Esophagus muscularis mucosa (tissue), 4 donors: ENCODE data around the gene PIMREG. TPM values are rescaled to one million over a fixed set of nuclear protein-coding genes. Genes with fewer than 3 reads are reported as not detected.

Source experiments
- DNase-seq: peaks from one replicate; pipeline ENCODE4 v3.0.0-alpha.2; 2017; ENCODE audit errors: extremely low spot score
- H3K27ac ChIP-seq, 4 donors: fragments of 200-600 bp; sonication (generic); replicated peaks in 1 of 4; 1 replicate in 3 of 4; 2 replicates in 1 of 4; pipeline ENCODE4 v1.5.1; 2016 to 2019; ENCODE audit warnings: mild to moderate bottlenecking in 1 of 4
- H3K27me3 ChIP-seq, 4 donors: fragments of 200-600 bp; sonication (generic); one replicate each; pipeline versions ENCODE4 v1.5.1 to v1.6.0; 2016 to 2019
- H3K36me3 ChIP-seq, 4 donors: fragments of 200-600 bp; sonication (generic); one replicate each; pipeline ENCODE4 v1.5.1; 2016 to 2019
- H3K4me1 ChIP-seq, 4 donors: fragments of 200-600 bp; sonication (generic); one replicate each; pipeline ENCODE4 v1.5.1; 2016 to 2019
- H3K4me3 ChIP-seq, 4 donors: fragments of 200-600 bp; sonication (generic); 1 replicate in 2 of 4; 2 replicates in 2 of 4; pipeline ENCODE4 v1.5.1; 2016 to 2019; ENCODE audit warnings: mild to moderate bottlenecking in 4 of 4, moderate library complexity in 1 of 4
- H3K9me3 ChIP-seq, 4 donors: fragments of 200-600 bp; sonication (generic); 1 replicate in 3 of 4; 2 replicates in 1 of 4; pipeline ENCODE4 v1.5.1; 2016 to 2019
- CTCF ChIP-seq, 3 experiments: fragments of 200-600 bp in 2 of 3; fragments of 450-650 bp in 1 of 3; sonication (generic) in 2 of 3; IDR thresholded peaks; one replicate each; pipeline ENCODE4 v1.5.1; 2017 to 2019; ENCODE audit warnings: antibody characterized with exemption in 3 of 3, mild to moderate bottlenecking in 2 of 3, moderate library complexity in 1 of 3
- EP300 ChIP-seq: sonication (generic); formaldehyde crosslinking; IDR thresholded peaks from one replicate; pipeline ENCODE4 v1.6.1; 2017; ENCODE audit warnings: antibody characterized with exemption
- POLR2A ChIP-seq: fragments of 450-650 bp; IDR thresholded peaks from one replicate; pipeline ENCODE4 v1.6.1; 2017; ENCODE audit warnings: antibody characterized with exemption, moderate library complexity, mild to moderate bottlenecking, low read depth
- POLR2AphosphoS5 ChIP-seq, 2 donors: sonication (generic); formaldehyde crosslinking; IDR thresholded peaks; one replicate each; pipeline ENCODE4 v1.6.1; 2017; ENCODE audit warnings: antibody characterized with exemption in 2 of 2
- WGBS: methylation state at CpG from one replicate; pipeline ENCODE4 v1.1.5; 2018; 5-methylcytosine and 5-hydroxymethylcytosine counted together
- intact Hi-C: fragments of 100-400 bp; cut with DNase I; formaldehyde crosslinking; loops from one replicate; pipeline ENCODE4 v1.15.1; 2023
- total RNA-seq, 4 donors: library from RNA; depleted of rRNA; stranded (reverse); fragments of >200 nt; gene quantifications; one replicate each; pipeline versions ENCODE4 v1.1.0 to v1.2.1, GENCODE V29; 2016

The PIMREG gene
- total RNA-seq, 4 donors from 2014 or later = 0.80 TPM; not detected in 3

- peaks cover 0 to 59% (median 29%) of the 10 kb centered on the region in 4 donors for H3K36me3 ChIP-seq
- no peak for DNase-seq
- H3K27ac ChIP-seq = peak overlapping the region in 3 of 4 donors; percentile 5 to 65 (median 40)
- intact Hi-C loops = loop anchor here (5.0 kb wide), 2 partner anchors 82 to 167 kb away; partner anchors contain the start of genes KIAA0753, PITPNM3 and TXNDC17
- peaks cover 0 to 41% (median 29%) of the 10 kb centered on the region in 4 donors for H3K4me1 ChIP-seq
- WGBS = 73% methylated on average over 7 of the region's 7 CpGs
- H3K9me3 ChIP-seq = no peaks in the 10 kb centered on the region
- TF ChIP-seq POLR2AphosphoS5 (IDR thresholded peaks at IDR 0.05) (peak; percentile 8 to 33), POLR2A (no peak)
- H3K27me3 ChIP-seq = no peaks in the 10 kb centered on the region
- no peak overlapping the region for H3K4me3 ChIP-seq
These were observed 30.7 kb downstream of the PIMREG start for GRCh38 chr17:6474906-6475305.

- H3K36me3 ChIP-seq = peaks cover 0 to 54% (median 26%) of the 10 kb centered on the region in 4 donors
- H3K27me3 ChIP-seq = no peaks in the 10 kb centered on the region
- no peaks in the 10 kb centered on the region for H3K9me3 ChIP-seq
- TF ChIP-seq EP300 (no peak), POLR2A (no peak), POLR2AphosphoS5 (IDR thresholded peaks at IDR 0.05) (no peak), CTCF (IDR thresholded peaks at IDR 0.05) (no peak)
- DNase-seq = no peak
- H3K4me3 ChIP-seq = no peak overlapping the region
- peak overlapping the region in 3 of 4 donors; percentile 5 to 65 (median 40) for H3K27ac ChIP-seq
- intact Hi-C loops = no loop called here
- H3K4me1 ChIP-seq = peaks cover 0 to 44% (median 29%) of the 10 kb centered on the region in 4 donors
- 39% methylated on average over 4 of the region's 4 CpGs for WGBS
These were observed 31.2 kb downstream of the PIMREG start for GRCh38 chr17:6475411-6475810.

- intact Hi-C loops = no loop called here
- no peak for DNase-seq
- H3K36me3 ChIP-seq = peaks cover 0 to 53% (median 22%) of the 10 kb centered on the region in 4 donors
- TF ChIP-seq EP300 (no peak), POLR2AphosphoS5 (IDR thresholded peaks at IDR 0.05) (no peak), POLR2A (no peak), CTCF (IDR thresholded peaks at IDR 0.05) (no peak)
- H3K4me3 ChIP-seq = no peak overlapping the region
- 63% methylated on average over 8 of the region's 8 CpGs for WGBS
- peak overlapping the region in 3 of 4 donors; percentile 40 to 65 (median 47) for H3K27ac ChIP-seq
- no peaks in the 10 kb centered on the region for H3K27me3 ChIP-seq
- no peaks in the 10 kb centered on the region for H3K9me3 ChIP-seq
- H3K4me1 ChIP-seq = peaks cover 0 to 44% (median 29%) of the 10 kb centered on the region in 4 donors
These were observed 32.0 kb downstream of the PIMREG start for GRCh38 chr17:6476076-6476809.

- 93% methylated on average over 6 of the region's 10 CpGs for WGBS
- TF ChIP-seq CTCF (IDR thresholded peaks at IDR 0.05) (no peak), POLR2A (no peak), POLR2AphosphoS5 (IDR thresholded peaks at IDR 0.05) (peak in 1 of 2 donors; percentile 52), EP300 (no peak)
- Histone ChIP-seq H3K9me3 (no peaks in the 10 kb centered on the region), H3K27ac (peak overlapping the region in 2 of 4 donors; percentile 47 to 65), H3K27me3 (no peaks in the 10 kb centered on the region), H3K4me1 (peaks cover 0 to 43% (median 29%) of the 10 kb centered on the region in 4 donors), H3K4me3 (no peak overlapping the region), H3K36me3 (peaks cover 0 to 49% (median 22%) of the 10 kb centered on the region in 4 donors)
- DNase-seq = no peak
- intact Hi-C loops = no loop called here
These were observed 32.5 kb downstream of the PIMREG start for GRCh38 chr17:6476810-6477179.

- H3K4me3 ChIP-seq = no peak overlapping the region
- H3K36me3 ChIP-seq = peaks cover 0 to 59% (median 19%) of the 10 kb centered on the region in 4 donors
- peaks cover 0 to 34% (median 26%) of the 10 kb centered on the region in 4 donors for H3K4me1 ChIP-seq
- no peak for DNase-seq
- H3K27ac ChIP-seq = no peak overlapping the region
- H3K9me3 ChIP-seq = no peaks in the 10 kb centered on the region
- H3K27me3 ChIP-seq = no peaks in the 10 kb centered on the region
- intact Hi-C loops = no loop called here
- no peak for TF ChIP-seq EP300
- no peak for TF ChIP-seq POLR2AphosphoS5 (IDR thresholded peaks at IDR 0.05)
- no peak for TF ChIP-seq POLR2A
- no peak for TF ChIP-seq CTCF (IDR thresholded peaks at IDR 0.05)
- 85% methylated on average over 7 of the region's 14 CpGs for WGBS
These were observed 33.7 kb downstream of the PIMREG start for GRCh38 chr17:6477831-6478383.
